Neural progenitor cell (in vitro differentiated cells): Measurements from ENCODE around the gene CTNNA3. TPM values are rescaled to one million over a fixed set of nuclear protein-coding genes. Genes with fewer than 3 reads are reported as not detected.

Source experiments
- DNase-seq: peaks from one replicate; pipeline ENCODE4 v3.0.0-alpha.2; 2016; ENCODE audit warnings: low spot score
- H2AFZ ChIP-seq: fragments of 200-600 bp; sonication (generic); replicated peaks from 2 replicates; pipeline ENCODE4 v1.6.1; 2016; ENCODE audit warnings: antibody characterized with exemption
- H3F3A ChIP-seq: fragments of 200-600 bp; sonication (generic); 2 replicates; pipeline ENCODE4 v1.6.1; 2016; ENCODE audit warnings: antibody characterized with exemption, low read depth
- H3K27ac ChIP-seq: fragments of 200-600 bp; sonication (generic); 2 replicates; pipeline ENCODE4 v1.5.1; 2016; ENCODE audit warnings: mild to moderate bottlenecking
- H3K27me3 ChIP-seq: fragments of 200-600 bp; sonication (generic); 2 replicates; pipeline ENCODE4 v1.6.1; 2016; ENCODE audit warnings: mild to moderate bottlenecking, moderate library complexity
- H3K36me3 ChIP-seq: fragments of 200-600 bp; sonication (generic); 2 replicates; pipeline ENCODE4 v1.5.1; 2016
- H3K4me1 ChIP-seq: fragments of 200-600 bp; sonication (generic); 2 replicates; pipeline ENCODE4 v1.6.1; 2016; ENCODE audit warnings: mixed run types
- H3K4me2 ChIP-seq: fragments of 200-600 bp; sonication (generic); 2 replicates; pipeline ENCODE4 v1.6.1; 2016
- H3K4me3 ChIP-seq: fragments of 200-600 bp; sonication (generic); 2 replicates; pipeline ENCODE4 v1.5.1; 2016
- H3K79me2 ChIP-seq: fragments of 200-600 bp; sonication (generic); 2 replicates; pipeline ENCODE4 v1.6.1; 2016; ENCODE audit warnings: low read depth
- H3K9ac ChIP-seq: fragments of 200-600 bp; sonication (generic); 2 replicates; pipeline ENCODE4 v1.6.1; 2016
- H3K9me3 ChIP-seq: fragments of 200-600 bp; sonication (generic); 2 replicates; pipeline ENCODE4 v1.5.1; 2016; ENCODE audit warnings: low read depth
- H4K20me1 ChIP-seq: fragments of 200-600 bp; sonication (generic); 2 replicates; pipeline ENCODE4 v1.6.1; 2016; ENCODE audit warnings: low read depth
- H3K27ac Mint-ChIP-seq: 3 replicates; pipeline ENCODE4 v1.8.0; 2021; ENCODE audit warnings: mixed read lengths
- H3K27me3 Mint-ChIP-seq: 2 replicates; pipeline ENCODE4 v1.8.0; 2022; ENCODE audit warnings: low read depth, mild to moderate bottlenecking, inconsistent platforms, moderate library complexity, mixed read lengths; ENCODE audit not compliant: insufficient read depth
- H3K36me3 Mint-ChIP-seq: 3 replicates; pipeline ENCODE4 v1.8.0; 2021; ENCODE audit warnings: mixed read lengths
- H3K4me1 Mint-ChIP-seq: 3 replicates; pipeline ENCODE4 v1.8.0; 2021; ENCODE audit warnings: mixed read lengths
- H3K4me3 Mint-ChIP-seq: 3 replicates; pipeline ENCODE4 v1.8.0; 2021; ENCODE audit warnings: mild to moderate bottlenecking, moderate library complexity, mixed read lengths
- H3K9me3 Mint-ChIP-seq: 3 replicates; pipeline ENCODE4 v1.8.0; 2020; ENCODE audit warnings: mixed read lengths
- EZH2 ChIP-seq: fragments of 200-600 bp; sonication (generic); IDR thresholded peaks from 2 replicates; pipeline ENCODE4 v1.6.1; 2017; ENCODE audit warnings: antibody characterized with exemption, mild to moderate bottlenecking, moderate library complexity
- EZH2phosphoT487 ChIP-seq: fragments of 200-600 bp; sonication (generic); IDR thresholded peaks from 2 replicates; pipeline ENCODE4 v1.6.1; 2017; ENCODE audit warnings: antibody characterized with exemption
- total RNA-seq: library from RNA; depleted of rRNA; stranded (reverse); fragments of >200 nt; gene quantifications from 2 replicates; pipeline ENCODE4 v1.2.3, GENCODE V29; 2015; ENCODE audit warnings: low replicate concordance
- TF ChIP-seq, protein P1 (sequence below): fragments of 200-600 bp; sonication (generic); IDR thresholded peaks from 2 replicates; pipeline ENCODE4 v1.5.1; 2017; ENCODE audit warnings: antibody characterized with exemption, mild to moderate bottlenecking

Gene CTNNA3
- total RNA-seq, 1 donor from 2014 or later, result 12.9 TPM

DNA sequence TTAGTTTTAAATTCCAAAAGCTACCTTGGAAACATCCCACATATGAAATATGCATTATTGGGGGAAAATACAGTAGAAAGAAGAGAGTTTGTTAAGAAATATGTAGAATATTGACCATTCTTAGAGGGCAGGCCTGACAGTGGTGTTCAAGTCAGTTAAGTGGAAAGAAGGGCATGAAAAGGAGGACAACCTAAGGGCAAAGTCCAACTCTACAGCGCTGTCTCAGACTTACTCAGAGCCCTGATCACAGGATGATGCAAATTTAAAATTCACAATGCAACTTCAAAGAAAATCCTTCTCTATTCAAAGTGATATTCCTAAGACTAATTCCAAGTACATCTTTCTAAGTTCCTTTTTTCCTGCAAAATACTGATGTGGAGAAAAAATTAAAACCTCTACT lies 909.3 kb downstream of the CTNNA3 start:
- H3K9me3 Mint-ChIP-seq, result no peaks in the 10 kb centered on the region
- DNase-seq, result no peak
- peaks cover 4% of the 10 kb centered on the region for H3K27me3 Mint-ChIP-seq

DNA sequence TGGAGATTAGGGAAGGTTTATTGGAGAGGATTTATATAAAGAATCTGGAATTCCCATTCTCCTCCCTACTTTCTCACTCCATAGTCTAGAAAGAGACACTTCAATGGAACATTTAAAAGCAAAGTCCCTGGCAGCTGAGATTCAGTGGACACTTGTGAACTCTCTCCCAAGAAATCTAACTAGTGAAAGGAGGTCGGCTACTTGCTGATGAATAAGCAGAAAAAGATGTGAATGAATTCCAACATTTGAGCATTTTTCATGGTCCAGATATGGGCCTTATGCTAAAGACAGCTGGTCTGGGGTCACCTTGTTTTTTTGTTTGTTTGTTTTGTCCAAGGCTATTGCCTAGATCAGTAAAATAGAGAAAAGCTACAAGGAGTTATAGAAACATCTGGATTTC lies 911.2 kb downstream of the CTNNA3 start:
- Histone ChIP-seq H3K4me2 (no peak overlapping the region), H3K4me3 (no peak overlapping the region), H3K27ac (no peak overlapping the region), H3K4me1 (no peaks in the 10 kb centered on the region), H3K27me3 (no peaks in the 10 kb centered on the region), H3K36me3 (no peaks in the 10 kb centered on the region), H4K20me1 (no peaks in the 10 kb centered on the region), H3K9ac (no peak overlapping the region), H3K9me3 (no peaks in the 10 kb centered on the region), H3F3A (no peaks in the 10 kb centered on the region), H3K79me2 (no peaks in the 10 kb centered on the region), H2AFZ (no peak overlapping the region)
- no peaks in the 10 kb centered on the region for H3K27me3 Mint-ChIP-seq
- H3K36me3 Mint-ChIP-seq, result no peaks in the 10 kb centered on the region
- H3K27ac Mint-ChIP-seq, result no peak overlapping the region
- no peak for DNase-seq
- no peaks in the 10 kb centered on the region for H3K4me1 Mint-ChIP-seq
- TF ChIP-seq, protein P1, sequence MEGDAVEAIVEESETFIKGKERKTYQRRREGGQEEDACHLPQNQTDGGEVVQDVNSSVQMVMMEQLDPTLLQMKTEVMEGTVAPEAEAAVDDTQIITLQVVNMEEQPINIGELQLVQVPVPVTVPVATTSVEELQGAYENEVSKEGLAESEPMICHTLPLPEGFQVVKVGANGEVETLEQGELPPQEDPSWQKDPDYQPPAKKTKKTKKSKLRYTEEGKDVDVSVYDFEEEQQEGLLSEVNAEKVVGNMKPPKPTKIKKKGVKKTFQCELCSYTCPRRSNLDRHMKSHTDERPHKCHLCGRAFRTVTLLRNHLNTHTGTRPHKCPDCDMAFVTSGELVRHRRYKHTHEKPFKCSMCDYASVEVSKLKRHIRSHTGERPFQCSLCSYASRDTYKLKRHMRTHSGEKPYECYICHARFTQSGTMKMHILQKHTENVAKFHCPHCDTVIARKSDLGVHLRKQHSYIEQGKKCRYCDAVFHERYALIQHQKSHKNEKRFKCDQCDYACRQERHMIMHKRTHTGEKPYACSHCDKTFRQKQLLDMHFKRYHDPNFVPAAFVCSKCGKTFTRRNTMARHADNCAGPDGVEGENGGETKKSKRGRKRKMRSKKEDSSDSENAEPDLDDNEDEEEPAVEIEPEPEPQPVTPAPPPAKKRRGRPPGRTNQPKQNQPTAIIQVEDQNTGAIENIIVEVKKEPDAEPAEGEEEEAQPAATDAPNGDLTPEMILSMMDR, result no peak
- TF ChIP-seq EZH2, result no peak
- no peak for TF ChIP-seq EZH2phosphoT487
- H3K9me3 Mint-ChIP-seq, result no peaks in the 10 kb centered on the region
- no peak overlapping the region for H3K4me3 Mint-ChIP-seq

More for the DNA sequence above, 909.3 kb downstream of the CTNNA3 start:
- Mint-ChIP-seq H3K27ac (no peak overlapping the region), H3K36me3 (no peaks in the 10 kb centered on the region), H3K4me3 (no peak overlapping the region), H3K4me1 (no peaks in the 10 kb centered on the region)
- no peak overlapping the region for H3K4me2 ChIP-seq
- H3K9me3 ChIP-seq, result no peaks in the 10 kb centered on the region
- no peak overlapping the region for H2AFZ ChIP-seq
- no peak overlapping the region for H3K4me3 ChIP-seq
- H3F3A ChIP-seq, result no peaks in the 10 kb centered on the region
- no peak overlapping the region for H3K27ac ChIP-seq
- TF ChIP-seq, protein P1, result no peak
- no peak for TF ChIP-seq EZH2
- no peak for TF ChIP-seq EZH2phosphoT487
- no peaks in the 10 kb centered on the region for H3K79me2 ChIP-seq
- no peaks in the 10 kb centered on the region for H3K36me3 ChIP-seq
- H3K27me3 ChIP-seq, result no peaks in the 10 kb centered on the region
- peaks cover 4% of the 10 kb centered on the region for H3K4me1 ChIP-seq
- H3K9ac ChIP-seq, result no peak overlapping the region
- no peaks in the 10 kb centered on the region for H4K20me1 ChIP-seq

DNA sequence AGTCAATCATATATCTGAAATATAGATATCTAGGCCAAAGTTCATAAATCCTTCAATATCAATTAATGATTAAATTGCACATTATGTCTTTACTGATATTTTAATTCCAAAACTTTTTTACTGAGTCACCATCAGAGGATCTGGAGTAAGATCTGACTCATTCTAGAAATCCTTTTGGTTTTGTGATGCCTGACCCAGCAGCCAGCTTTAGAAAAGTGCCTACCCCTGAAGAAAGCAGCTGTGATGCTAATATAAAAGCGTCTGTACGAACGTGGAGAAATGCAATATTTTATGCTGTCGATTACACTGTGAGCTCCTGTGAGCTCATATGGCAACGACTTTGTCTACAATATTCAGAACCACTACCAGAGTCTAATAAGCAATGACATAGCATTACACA lies 912.7 kb downstream of the CTNNA3 start:
- H3K4me3 Mint-ChIP-seq, result no peak overlapping the region
- no peaks in the 10 kb centered on the region for H3K4me1 Mint-ChIP-seq
- DNase-seq, result no peak
- Histone ChIP-seq H3K9me3 (no peaks in the 10 kb centered on the region), H3K4me2 (no peak overlapping the region), H3K4me3 (no peak overlapping the region), H4K20me1 (no peaks in the 10 kb centered on the region), H3K27ac (no peak overlapping the region), H3K4me1 (no peaks in the 10 kb centered on the region), H3F3A (no peaks in the 10 kb centered on the region), H3K9ac (no peak overlapping the region), H3K36me3 (no peaks in the 10 kb centered on the region), H3K79me2 (no peaks in the 10 kb centered on the region), H2AFZ (no peak overlapping the region), H3K27me3 (no peaks in the 10 kb centered on the region)
- no peaks in the 10 kb centered on the region for H3K9me3 Mint-ChIP-seq
- H3K27ac Mint-ChIP-seq, result no peak overlapping the region
- TF ChIP-seq EZH2 (no peak), EZH2phosphoT487 (no peak)
- TF ChIP-seq, protein P1, result no peak
- no peaks in the 10 kb centered on the region for H3K27me3 Mint-ChIP-seq
- no peaks in the 10 kb centered on the region for H3K36me3 Mint-ChIP-seq

DNA sequence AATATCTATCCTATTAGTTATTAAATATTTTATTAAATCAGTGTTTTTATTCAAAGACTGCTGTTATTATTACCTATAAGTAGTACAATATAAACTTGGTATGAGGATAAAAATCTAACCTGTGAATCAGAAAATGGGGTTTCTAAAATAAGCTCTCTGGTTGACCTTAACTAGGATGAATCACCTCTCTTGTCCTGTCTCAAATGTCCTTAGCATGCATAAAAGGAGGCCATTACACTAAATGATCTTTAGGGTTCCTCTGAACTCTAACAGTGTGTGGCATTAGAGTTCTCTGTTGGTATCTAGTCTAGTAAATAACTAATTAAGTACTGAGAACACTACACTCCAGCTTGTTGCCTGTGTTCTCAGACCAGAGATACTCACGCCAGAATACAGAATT lies 913.2 kb downstream of the CTNNA3 start:
- H3K27me3 ChIP-seq, result no peaks in the 10 kb centered on the region
- no peaks in the 10 kb centered on the region for H3K36me3 ChIP-seq
- Mint-ChIP-seq H3K4me3 (no peak overlapping the region), H3K27me3 (no peaks in the 10 kb centered on the region), H3K4me1 (no peaks in the 10 kb centered on the region), H3K27ac (no peak overlapping the region), H3K9me3 (no peaks in the 10 kb centered on the region), H3K36me3 (no peaks in the 10 kb centered on the region)
- TF ChIP-seq EZH2phosphoT487, result no peak
- TF ChIP-seq, protein P1, result no peak
- H3K9me3 ChIP-seq, result no peaks in the 10 kb centered on the region
- H3F3A ChIP-seq, result no peaks in the 10 kb centered on the region
- H3K79me2 ChIP-seq, result no peaks in the 10 kb centered on the region
- no peak overlapping the region for H3K4me3 ChIP-seq
- no peak for DNase-seq
- no peak overlapping the region for H3K9ac ChIP-seq
- no peak overlapping the region for H3K4me2 ChIP-seq
- H3K4me1 ChIP-seq, result no peaks in the 10 kb centered on the region
- H2AFZ ChIP-seq, result no peak overlapping the region
- no peaks in the 10 kb centered on the region for H4K20me1 ChIP-seq
- H3K27ac ChIP-seq, result no peak overlapping the region
